Natural killer cell (primary cell): Measurements from ENCODE around the gene GPRIN3. TPM values are rescaled to one million over a fixed set of nuclear protein-coding genes. Genes with fewer than 3 reads are reported as not detected.

ENCODE experiments used
- ATAC-seq, 3 donors: fragments of 150-1000 bp in 2 of 3; fragments of 200-7000 bp in 1 of 3; cut with Tn5 transposase; 1 replicate in 1 of 3; 2 replicates in 2 of 3; pipeline ENCODE4 v1.10.0; 2021; ENCODE audit warnings: mild to moderate bottlenecking in 2 of 3, moderate library complexity in 2 of 3
- DNase-seq, 2 donors: peaks; one replicate each; pipeline versions ENCODE4 v3.0.0 to v3.0.0-alpha.2; 2013 to 2021; ENCODE audit warnings: mixed read lengths in 1 of 2
- H3K27ac ChIP-seq: one replicate; pipeline ENCODE4 v1.5.1; 2013; ENCODE audit warnings: mild to moderate bottlenecking, low read length
- H3K27me3 ChIP-seq: one replicate; pipeline ENCODE4 v1.6.1; 2013; ENCODE audit warnings: low read length; ENCODE audit not compliant: control insufficient read depth, insufficient read depth
- H3K36me3 ChIP-seq: one replicate; pipeline ENCODE4 v1.6.1; 2013; ENCODE audit warnings: low read length; ENCODE audit not compliant: control insufficient read depth, insufficient read depth
- H3K4me1 ChIP-seq: one replicate; pipeline ENCODE4 v1.6.1; 2013; ENCODE audit warnings: low read length; ENCODE audit not compliant: control insufficient read depth, insufficient read depth
- H3K4me3 ChIP-seq: one replicate; pipeline ENCODE4 v1.5.1; 2013; ENCODE audit warnings: low read length
- H3K9me3 ChIP-seq: one replicate; pipeline ENCODE4 v1.6.1; 2013; ENCODE audit warnings: low read length; ENCODE audit not compliant: control insufficient read depth, insufficient read depth
- H3K27ac Mint-ChIP-seq, 2 donors: one replicate each; pipeline ENCODE4 v1.8.0; 2022; ENCODE audit warnings: mild to moderate bottlenecking in 2 of 2, mixed read lengths in 2 of 2, moderate library complexity in 1 of 2
- H3K27me3 Mint-ChIP-seq, 2 donors: one replicate each; pipeline ENCODE4 v1.8.0; 2022; ENCODE audit warnings: low read depth in 2 of 2, mixed read lengths in 2 of 2
- H3K36me3 Mint-ChIP-seq: one replicate; pipeline ENCODE4 v1.8.0; 2022; ENCODE audit warnings: mixed read lengths
- H3K4me1 Mint-ChIP-seq, 2 donors: one replicate each; pipeline ENCODE4 v1.8.0; 2022; ENCODE audit warnings: mixed read lengths in 2 of 2
- H3K4me3 Mint-ChIP-seq: one replicate; pipeline ENCODE4 v1.8.0; 2022; ENCODE audit warnings: mild to moderate bottlenecking, moderate library complexity, mixed read lengths
- H3K9me3 Mint-ChIP-seq, 2 donors: one replicate each; pipeline ENCODE4 v1.8.0; 2022; ENCODE audit warnings: mixed read lengths in 2 of 2
- CTCF ChIP-seq: fragments of 200-600 bp; IDR thresholded peaks from one replicate; pipeline ENCODE4 v1.8.0; 2022; ENCODE audit warnings: antibody characterized with exemption
- WGBS: methylation state at CpG from one replicate; pipeline ENCODE4 v1.1.7; 2013; ENCODE audit warnings: missing lambda C conversion rate; ENCODE audit not compliant: insufficient coverage; 5-methylcytosine and 5-hydroxymethylcytosine counted together
- intact Hi-C: fragments of 100-400 bp; cut with micrococcal nuclease; formaldehyde crosslinking; loops from one replicate; pipeline ENCODE4 v1.14.2; 2022
- total RNA-seq, 4 donors: library from RNA; stranded (reverse); fragments of 120-200 nt in 1 of 4; gene quantifications; one replicate each; pipeline versions ENCODE4 v1.2.3 to v1.2.4, GENCODE V29; 2013 to 2022

The GPRIN3 gene
- total RNA-seq, 3 donors from 2014 or later (not counting 1 experiment from before 2014, with no cell fraction given): 48.3 to 50.7 (median 48.5) TPM

GRCh38 chr4:89197920-89198319 is 109.7 kb downstream of the GPRIN3 start:
- Mint-ChIP-seq H3K4me3 (no peak overlapping the region), H3K9me3 (no peaks in the 10 kb centered on the region), H3K27ac (no peak overlapping the region), H3K36me3 (no peaks in the 10 kb centered on the region), H3K27me3 (peaks cover 6 to 18% of the 10 kb centered on the region in 2 donors), H3K4me1 (no peaks in the 10 kb centered on the region)
- no peak for TF ChIP-seq CTCF
- no peaks in the 10 kb centered on the region for H3K9me3 ChIP-seq
- H3K4me3 ChIP-seq: no peak overlapping the region
- H3K27ac ChIP-seq: no peak overlapping the region
- no peaks in the 10 kb centered on the region for H3K27me3 ChIP-seq
- DNase-seq (no peak), ATAC-seq (no peak)
- H3K4me1 ChIP-seq: no peaks in the 10 kb centered on the region
- 100% methylated on average over 2 of the region's 2 CpGs for WGBS
- intact Hi-C loops: no loop called here
- no peaks in the 10 kb centered on the region for H3K36me3 ChIP-seq

- H3K27ac ChIP-seq: no peak overlapping the region
- Mint-ChIP-seq H3K36me3 (no peaks in the 10 kb centered on the region), H3K27ac (no peak overlapping the region), H3K4me3 (no peak overlapping the region), H3K9me3 (no peaks in the 10 kb centered on the region), H3K27me3 (peaks cover 6 to 19% of the 10 kb centered on the region in 2 donors), H3K4me1 (no peaks in the 10 kb centered on the region)
- H3K27me3 ChIP-seq: peaks cover 2% of the 10 kb centered on the region
- no peaks in the 10 kb centered on the region for H3K9me3 ChIP-seq
- no peak overlapping the region for H3K4me3 ChIP-seq
- H3K36me3 ChIP-seq: no peaks in the 10 kb centered on the region
- intact Hi-C loops: no loop called here
- DNase-seq: no peak
- no peak for ATAC-seq
- no peak for TF ChIP-seq CTCF
- H3K4me1 ChIP-seq: no peaks in the 10 kb centered on the region
- WGBS: 50% methylated on average over 2 of the region's 2 CpGs
Observed at GRCh38 chr4:89196745-89197144, 110.9 kb downstream of the GPRIN3 start.

- H3K4me1 ChIP-seq: no peaks in the 10 kb centered on the region
- no peak overlapping the region for H3K4me3 ChIP-seq
- H3K27me3 Mint-ChIP-seq: peaks cover 3 to 19% of the 10 kb centered on the region in 2 donors
- no peak for TF ChIP-seq CTCF
- 78% methylated on average over 1 of the region's 2 CpGs for WGBS
- intact Hi-C loops: no loop called here
- DNase-seq (no peak), ATAC-seq (no peak)
- H3K9me3 ChIP-seq: no peaks in the 10 kb centered on the region
- no peak overlapping the region for H3K4me3 Mint-ChIP-seq
- no peak overlapping the region for H3K27ac Mint-ChIP-seq
- no peaks in the 10 kb centered on the region for H3K9me3 Mint-ChIP-seq
- H3K27ac ChIP-seq: no peak overlapping the region
- H3K36me3 Mint-ChIP-seq: no peaks in the 10 kb centered on the region
- H3K4me1 Mint-ChIP-seq: no peaks in the 10 kb centered on the region
- H3K36me3 ChIP-seq: no peaks in the 10 kb centered on the region
- H3K27me3 ChIP-seq: peaks cover 2% of the 10 kb centered on the region
Observed at GRCh38 chr4:89196056-89196674, 111.4 kb downstream of the GPRIN3 start.

- Histone ChIP-seq H3K4me1 (no peaks in the 10 kb centered on the region), H3K27me3 (peaks cover 2% of the 10 kb centered on the region), H3K4me3 (no peak overlapping the region), H3K36me3 (no peaks in the 10 kb centered on the region), H3K9me3 (no peaks in the 10 kb centered on the region), H3K27ac (no peak overlapping the region)
- ATAC-seq (no peak), DNase-seq (no peak)
- H3K36me3 Mint-ChIP-seq: no peaks in the 10 kb centered on the region
- peaks cover 8 to 36% of the 10 kb centered on the region in 2 donors for H3K27me3 Mint-ChIP-seq
- 17% methylated on average over 3 of the region's 3 CpGs for WGBS
- intact Hi-C loops: no loop called here
- no peak overlapping the region for H3K27ac Mint-ChIP-seq
- H3K4me1 Mint-ChIP-seq: no peaks in the 10 kb centered on the region
- no peaks in the 10 kb centered on the region for H3K9me3 Mint-ChIP-seq
- TF ChIP-seq CTCF: no peak
- no peak overlapping the region for H3K4me3 Mint-ChIP-seq
Observed at GRCh38 chr4:89193843-89194242, 113.8 kb downstream of the GPRIN3 start.
